ENCODE results near the gene GALNT15. TPM values are rescaled to one million over a fixed set of nuclear protein-coding genes. Genes with fewer than 3 reads are reported as not detected.

Gene GALNT15
- polyA plus RNA-seq, 1 of the 3 experiments (the other 2 are of a cell fraction), result 4.7 TPM

DNA sequence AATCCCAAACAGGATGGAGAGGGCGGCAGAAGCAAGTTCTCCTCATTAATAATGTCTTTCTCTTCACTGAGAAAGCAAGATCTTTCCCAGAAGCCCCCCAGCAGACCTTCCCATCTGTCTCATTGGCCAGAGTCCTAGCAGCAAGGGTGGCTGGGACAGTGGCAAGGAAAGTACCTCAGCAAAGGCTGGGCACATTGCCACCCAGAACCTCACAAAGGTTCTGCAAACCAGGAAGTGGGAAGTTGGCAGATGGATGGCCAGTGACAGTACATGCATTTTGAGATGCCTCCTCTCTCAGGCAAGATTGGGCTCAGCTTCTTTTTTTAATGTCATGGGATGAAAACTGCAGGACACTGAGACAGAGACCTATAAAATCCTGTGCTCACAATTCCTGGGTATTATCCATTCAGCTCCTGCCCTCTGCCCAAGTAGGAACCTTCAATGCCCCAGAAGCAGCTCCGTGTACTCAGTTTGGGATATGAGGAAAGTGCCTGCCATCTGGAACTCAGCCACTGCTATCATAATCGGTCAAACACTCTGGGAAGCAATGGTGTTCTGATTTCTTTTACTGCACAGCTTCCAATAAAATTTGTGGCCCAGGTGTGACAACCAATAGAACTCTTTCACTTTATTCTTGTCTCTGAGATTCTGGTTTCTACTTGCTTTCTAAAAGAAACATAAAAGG is 64.7 kb downstream of the GALNT15 start:
- H3K4me1 ChIP-seq (ENCODE audit: control insufficient read depth in 1 of 2, insufficient read depth in 2 of 2, low read depth in 1 of 2, low read length in 1 of 2), result peaks cover 6 to 8% of the 10 kb centered on the region in 2 experiments; a peak in 2 of 4 replicates
- no peaks in the 10 kb centered on the region for H3K27me3 ChIP-seq (ENCODE audit: insufficient read depth)
- no peak overlapping the region for H3K4me3 ChIP-seq (ENCODE audit: low read depth in 2 of 2, low read length in 1 of 2)
- no peaks in the 10 kb centered on the region for H3K9me2 ChIP-seq
- ChIA-PET POLR2A (no interaction called here), CTCF (interaction anchor here (0.9 kb wide), 1 partner anchor 311 kb away, joined by 3 read pairs; no protein-coding TSS in a partner anchor)
- no peaks in the 10 kb centered on the region for H3F3A ChIP-seq (replicated peaks; ENCODE audit: insufficient read depth)
- 65% methylated on average over 3 of the region's 3 CpGs for WGBS (ENCODE audit: low lambda C conversion rate)
- no peak for DNase-seq
- H2AFZ ChIP-seq (ENCODE audit: low read depth), result peak overlapping the region; percentile 42
- no peaks in the 10 kb centered on the region for H3K36me3 ChIP-seq (replicated peaks in 1 of 2; ENCODE audit: control insufficient read depth in 1 of 2, insufficient read depth in 2 of 2, low read length in 1 of 2)
- H3K9ac ChIP-seq, result no peak overlapping the region
- H3K79me2 ChIP-seq (ENCODE audit: insufficient read depth), result no peaks in the 10 kb centered on the region
- H4K20me1 ChIP-seq (ENCODE audit: insufficient read depth), result no peaks in the 10 kb centered on the region
- H3K9me3 ChIP-seq, result no peaks in the 10 kb centered on the region
- H3K4me2 ChIP-seq, result peak overlapping the region; percentile 16; the same call in 1 of the 2 replicates
- H3K27ac ChIP-seq (ENCODE audit: low read depth in 2 of 2, low read length in 1 of 2), result peak overlapping the region; percentile 47 to 51; a peak in 3 of 4 replicates
- TF ChIP-seq CHD2 (IDR thresholded peaks at IDR 0.05; ENCODE audit: low read length, partially characterized antibody), result no peak
- TF ChIP-seq RFX5 (IDR thresholded peaks at IDR 0.05; ENCODE audit: low read length), result no peak
- TF ChIP-seq, protein P1, sequence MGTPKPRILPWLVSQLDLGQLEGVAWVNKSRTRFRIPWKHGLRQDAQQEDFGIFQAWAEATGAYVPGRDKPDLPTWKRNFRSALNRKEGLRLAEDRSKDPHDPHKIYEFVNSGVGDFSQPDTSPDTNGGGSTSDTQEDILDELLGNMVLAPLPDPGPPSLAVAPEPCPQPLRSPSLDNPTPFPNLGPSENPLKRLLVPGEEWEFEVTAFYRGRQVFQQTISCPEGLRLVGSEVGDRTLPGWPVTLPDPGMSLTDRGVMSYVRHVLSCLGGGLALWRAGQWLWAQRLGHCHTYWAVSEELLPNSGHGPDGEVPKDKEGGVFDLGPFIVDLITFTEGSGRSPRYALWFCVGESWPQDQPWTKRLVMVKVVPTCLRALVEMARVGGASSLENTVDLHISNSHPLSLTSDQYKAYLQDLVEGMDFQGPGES (IDR thresholded peaks at IDR 0.05; ENCODE audit: low read depth, low read length), result no peak
- TF ChIP-seq GABPA (IDR thresholded peaks at IDR 0.05; ENCODE audit: low read depth), result no peak
- no peak for TF ChIP-seq JUND (IDR thresholded peaks at IDR 0.05)

- Histone ChIP-seq H3K27ac (ENCODE audit: low read depth in 2 of 2, low read length in 1 of 2) (peak overlapping the region; percentile 47 to 51; a peak in 3 of 4 replicates), H2AFZ (ENCODE audit: low read depth) (peak overlapping the region; percentile 42; the same call in 1 of the 2 replicates), H3K9me2 (no peaks in the 10 kb centered on the region), H3F3A (replicated peaks; ENCODE audit: insufficient read depth) (no peaks in the 10 kb centered on the region), H3K9me3 (no peaks in the 10 kb centered on the region), H3K36me3 (replicated peaks in 1 of 2; ENCODE audit: control insufficient read depth in 1 of 2, insufficient read depth in 2 of 2, low read length in 1 of 2) (no peaks in the 10 kb centered on the region), H3K4me3 (ENCODE audit: low read depth in 2 of 2, low read length in 1 of 2) (no peak overlapping the region), H3K79me2 (ENCODE audit: insufficient read depth) (no peaks in the 10 kb centered on the region), H3K4me2 (peak overlapping the region; percentile 16; the same call in 1 of the 2 replicates), H3K4me1 (ENCODE audit: control insufficient read depth in 1 of 2, insufficient read depth in 2 of 2, low read depth in 1 of 2, low read length in 1 of 2) (peaks cover 6 to 11% of the 10 kb centered on the region in 2 experiments; a peak in 2 of 4 replicates), H3K9ac (no peak overlapping the region), H4K20me1 (ENCODE audit: insufficient read depth) (no peaks in the 10 kb centered on the region), H3K27me3 (ENCODE audit: insufficient read depth) (no peaks in the 10 kb centered on the region)
- POLR2A ChIA-PET, result no interaction called here
- WGBS (ENCODE audit: low lambda C conversion rate), result 53% methylated on average over 4 of the region's 4 CpGs
- TF ChIP-seq TCF12 (IDR thresholded peaks at IDR 0.05) (peak; percentile 87), NRF1 (IDR thresholded peaks at IDR 0.05; ENCODE audit: low read depth, low read length) (no peak), EP300 (IDR thresholded peaks at IDR 0.05; ENCODE audit: borderline replicate concordance in 1 of 2, low read depth in 1 of 2, low read length in 1 of 2) (0 out of 4 replicates have a peak, but pooled peaks of 1 of the 2 experiments have one; percentile 30), POLR2AphosphoS5 (IDR thresholded peaks at IDR 0.05; ENCODE audit: low read depth, low read length) (0 out of 2 replicates have a peak, but pooled peaks have one; percentile 16)
- TF ChIP-seq, protein P2, sequence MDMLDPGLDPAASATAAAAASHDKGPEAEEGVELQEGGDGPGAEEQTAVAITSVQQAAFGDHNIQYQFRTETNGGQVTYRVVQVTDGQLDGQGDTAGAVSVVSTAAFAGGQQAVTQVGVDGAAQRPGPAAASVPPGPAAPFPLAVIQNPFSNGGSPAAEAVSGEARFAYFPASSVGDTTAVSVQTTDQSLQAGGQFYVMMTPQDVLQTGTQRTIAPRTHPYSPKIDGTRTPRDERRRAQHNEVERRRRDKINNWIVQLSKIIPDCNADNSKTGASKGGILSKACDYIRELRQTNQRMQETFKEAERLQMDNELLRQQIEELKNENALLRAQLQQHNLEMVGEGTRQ (IDR thresholded peaks at IDR 0.05; ENCODE audit: borderline replicate concordance, low read depth, low read length), result no peak
- TF ChIP-seq, protein P3, sequence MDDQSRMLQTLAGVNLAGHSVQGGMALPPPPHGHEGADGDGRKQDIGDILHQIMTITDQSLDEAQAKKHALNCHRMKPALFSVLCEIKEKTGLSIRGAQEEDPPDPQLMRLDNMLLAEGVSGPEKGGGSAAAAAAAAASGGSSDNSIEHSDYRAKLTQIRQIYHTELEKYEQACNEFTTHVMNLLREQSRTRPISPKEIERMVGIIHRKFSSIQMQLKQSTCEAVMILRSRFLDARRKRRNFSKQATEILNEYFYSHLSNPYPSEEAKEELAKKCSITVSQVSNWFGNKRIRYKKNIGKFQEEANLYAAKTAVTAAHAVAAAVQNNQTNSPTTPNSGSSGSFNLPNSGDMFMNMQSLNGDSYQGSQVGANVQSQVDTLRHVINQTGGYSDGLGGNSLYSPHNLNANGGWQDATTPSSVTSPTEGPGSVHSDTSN (IDR thresholded peaks at IDR 0.05), result 0 out of 2 replicates have a peak, but pooled peaks have one; percentile 20
- CTCF ChIA-PET, result interaction anchor here (0.9 kb wide), 1 partner anchor 311 kb away, joined by 3 read pairs; no protein-coding TSS in a partner anchor
- DNase-seq, result no peak
These were observed 65.3 kb downstream of the GALNT15 start for GRCh38 chr3:16239780-16240179.
